ENCODE data around the gene RRH. TPM values are rescaled to one million over a fixed set of nuclear protein-coding genes. Genes with fewer than 3 reads are reported as not detected.

Gene RRH
- total RNA-seq, 4 donors from 2014 or later, result 0.22 to 1.6 TPM; not detected in 2

- intact Hi-C loops (cut with DNase I), result loop anchor here (10.0 kb wide), 2 partner anchors 76 to 106 kb away; partner anchors contain the start of genes CASP6 and PLA2G12A
- no peaks in the 10 kb centered on the region for H3K36me3 ChIP-seq
- WGBS, 2 donors, result 78 to 82% methylated on average over 11 of the region's 11 CpGs
- no peak overlapping the region for H3K27ac ChIP-seq
- no peak overlapping the region for H3K4me3 ChIP-seq (replicated peaks in 1 of 3)
- no peaks in the 10 kb centered on the region for H3K27me3 ChIP-seq
- no peak for DNase-seq
- TF ChIP-seq POLR2A (IDR thresholded peaks at IDR 0.05) (no peak), CTCF (IDR thresholded peaks at IDR 0.05) (no peak)
- peaks cover 4 to 5% of the 10 kb centered on the region in 2 donors for H3K4me1 ChIP-seq
- H3K9me3 ChIP-seq, result no peaks in the 10 kb centered on the region
These were observed 17.0 kb upstream of the RRH start for GRCh38 chr4:109810552-109811387.

GRCh38 chr4:109811707-109812106 is 16.1 kb upstream of the RRH start:
- Histone ChIP-seq H3K27ac (no peak overlapping the region), H3K4me1 (peaks cover 11 to 12% of the 10 kb centered on the region in 2 donors), H3K4me3 (replicated peaks in 1 of 3) (no peak overlapping the region), H3K9me3 (no peaks in the 10 kb centered on the region), H3K27me3 (no peaks in the 10 kb centered on the region), H3K36me3 (no peaks in the 10 kb centered on the region)
- no peak for DNase-seq
- TF ChIP-seq CTCF (IDR thresholded peaks at IDR 0.05), result no peak
- no peak for TF ChIP-seq POLR2A (IDR thresholded peaks at IDR 0.05)
- 80% methylated on average over 3 of the region's 3 CpGs for WGBS, 2 donors
- intact Hi-C loops (cut with DNase I), result loop anchor here (10.0 kb wide), 2 partner anchors 77 to 107 kb away; partner anchors contain the start of genes CASP6 and PLA2G12A

GRCh38 chr4:109815151-109816081 is 12.4 kb upstream of the RRH start, which contains the start of gene GAR1:
Gene GAR1, plus strand, starts transcription at chr4:109815762. Its CDS starts 403 bp downstream, at chr4:109816165.
- Histone ChIP-seq H3K4me3 (replicated peaks in 1 of 3) (peak within 1 kb of the TSS; percentile 11 to 80 (median 76)), H3K27ac (peak within 1 kb of the TSS; percentile 71 to 91 (median 82)), H3K9me3 (no peaks in the 10 kb centered on the region), H3K4me1 (peaks cover 11 to 18% of the 10 kb centered on the region in 2 donors), H3K27me3 (no peaks in the 10 kb centered on the region), H3K36me3 (no peaks in the 10 kb centered on the region)
- intact Hi-C loops (cut with DNase I), result loop anchor here (5.0 to 10.0 kb wide), 3 partner anchors 81 to 393 kb away; partner anchors contain the start of genes CASP6 and PLA2G12A
- 0 to 1% methylated on average over 52 to 53 of the region's 53 CpGs for WGBS, 2 donors
- no peak for TF ChIP-seq CTCF (IDR thresholded peaks at IDR 0.05)
- peak in 1 of 2 donors; percentile 84 for TF ChIP-seq POLR2A (IDR thresholded peaks at IDR 0.05)
- peak; percentile 94 for DNase-seq

- TF ChIP-seq CTCF (IDR thresholded peaks at IDR 0.05) (no peak), POLR2A (IDR thresholded peaks at IDR 0.05) (no peak)
- Histone ChIP-seq H3K4me3 (replicated peaks in 1 of 3) (peak overlapping the region; percentile 11 to 80 (median 76)), H3K36me3 (no peaks in the 10 kb centered on the region), H3K9me3 (no peaks in the 10 kb centered on the region), H3K4me1 (peaks cover 11 to 18% of the 10 kb centered on the region in 2 donors), H3K27me3 (no peaks in the 10 kb centered on the region), H3K27ac (peak overlapping the region in 2 of 3 donors; percentile 82 to 91)
- intact Hi-C loops (cut with DNase I), result loop anchor here (5.0 to 10.0 kb wide), 3 partner anchors 81 to 394 kb away; partner anchors contain the start of genes CASP6 and PLA2G12A
- 1% methylated on average over 19 of the region's 19 CpGs for WGBS, 2 donors
- DNase-seq, result peak in 1 of 2 donors; percentile 5
These were observed 11.7 kb upstream of the RRH start for GRCh38 chr4:109816082-109816442.
